ENCODE results near the gene CAMK1D. TPM values are rescaled to one million over a fixed set of nuclear protein-coding genes. Genes with fewer than 3 reads are reported as not detected.
"Not testable (repeated sequence)": the region's sequence is repeated elsewhere in the genome, so short reads cannot be mapped to it uniquely, and the experiment has no call there.

The CAMK1D gene
- total RNA-seq, 4 donors from 2014 or later, result 29.7 to 36.7 (median 33.3) TPM

DNA sequence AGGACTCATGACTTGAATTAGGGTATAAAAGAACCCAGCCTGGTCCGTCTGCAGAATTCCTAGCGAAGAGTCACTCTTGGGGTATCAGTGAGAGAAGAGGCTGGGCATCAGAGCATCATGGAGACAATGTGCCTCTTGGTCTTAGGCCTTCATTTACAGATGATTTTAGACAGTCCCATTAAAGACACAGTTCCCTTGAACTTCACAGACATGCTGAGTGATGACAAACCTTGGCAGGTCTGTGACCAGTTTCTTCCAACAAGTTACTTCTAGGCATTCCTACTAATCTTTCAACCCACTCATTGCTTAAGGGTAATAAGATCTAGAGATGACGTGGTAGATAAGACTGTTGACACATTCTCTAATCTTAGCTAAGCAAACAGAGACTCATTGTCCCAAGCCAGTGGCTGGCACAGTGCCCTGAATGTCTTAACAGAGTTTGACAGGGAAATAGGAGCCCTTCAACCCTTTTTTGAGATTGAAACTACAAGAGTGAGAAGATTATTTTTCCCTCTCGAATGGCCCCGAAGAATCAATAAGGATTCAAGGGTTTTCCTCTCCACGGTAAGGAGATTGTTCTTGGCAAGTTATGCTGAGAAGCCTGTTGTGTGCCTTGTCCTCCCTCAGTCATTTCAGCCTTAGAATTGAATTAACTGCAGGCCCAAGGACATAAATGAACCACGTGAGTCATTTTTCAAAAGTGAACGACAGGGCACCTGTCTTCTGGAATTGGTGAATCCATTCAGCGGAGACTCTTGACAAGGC, 371.1 kb downstream of the CAMK1D start:
- TF ChIP-seq, protein P1, sequence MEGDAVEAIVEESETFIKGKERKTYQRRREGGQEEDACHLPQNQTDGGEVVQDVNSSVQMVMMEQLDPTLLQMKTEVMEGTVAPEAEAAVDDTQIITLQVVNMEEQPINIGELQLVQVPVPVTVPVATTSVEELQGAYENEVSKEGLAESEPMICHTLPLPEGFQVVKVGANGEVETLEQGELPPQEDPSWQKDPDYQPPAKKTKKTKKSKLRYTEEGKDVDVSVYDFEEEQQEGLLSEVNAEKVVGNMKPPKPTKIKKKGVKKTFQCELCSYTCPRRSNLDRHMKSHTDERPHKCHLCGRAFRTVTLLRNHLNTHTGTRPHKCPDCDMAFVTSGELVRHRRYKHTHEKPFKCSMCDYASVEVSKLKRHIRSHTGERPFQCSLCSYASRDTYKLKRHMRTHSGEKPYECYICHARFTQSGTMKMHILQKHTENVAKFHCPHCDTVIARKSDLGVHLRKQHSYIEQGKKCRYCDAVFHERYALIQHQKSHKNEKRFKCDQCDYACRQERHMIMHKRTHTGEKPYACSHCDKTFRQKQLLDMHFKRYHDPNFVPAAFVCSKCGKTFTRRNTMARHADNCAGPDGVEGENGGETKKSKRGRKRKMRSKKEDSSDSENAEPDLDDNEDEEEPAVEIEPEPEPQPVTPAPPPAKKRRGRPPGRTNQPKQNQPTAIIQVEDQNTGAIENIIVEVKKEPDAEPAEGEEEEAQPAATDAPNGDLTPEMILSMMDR (IDR thresholded peaks at IDR 0.05), result no peak
- intact Hi-C loops (cut with DNase I; ENCODE audit: low total_unique reads), result no loop called here
- peak; percentile 87 to 96 for DNase-seq (ENCODE audit: low spot score in 2 of 2)
- no peak overlapping the region for H3K4me3 ChIP-seq (ENCODE audit: low read depth, poor library complexity, severe bottlenecking)
- WGBS, 2 donors, result 44 to 54% methylated on average over 9 of the region's 9 CpGs

DNA sequence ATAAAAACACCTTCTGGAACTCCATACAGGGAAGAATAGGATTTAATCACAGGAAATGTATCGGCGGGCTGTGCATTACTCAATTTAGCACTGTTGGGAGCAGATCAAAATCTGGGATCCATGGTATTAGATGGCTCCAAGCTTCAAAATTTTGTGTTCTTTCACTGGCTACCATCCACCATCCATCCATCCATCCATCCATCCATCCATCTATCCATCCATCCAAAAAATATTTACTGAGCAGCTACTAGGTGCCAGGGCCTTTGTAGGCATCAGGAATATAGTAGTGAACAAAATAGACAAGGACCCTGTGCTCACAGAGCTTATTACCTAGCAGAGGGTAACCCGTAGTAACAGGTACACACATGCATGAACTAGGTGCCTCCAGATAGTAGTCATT, 372.0 kb downstream of the CAMK1D start:
- H3K4me3 ChIP-seq (ENCODE audit: low read depth, poor library complexity, severe bottlenecking), result no peak overlapping the region
- TF ChIP-seq, protein P1 (IDR thresholded peaks at IDR 0.05), result no peak
- TF ChIP-seq POLR2A (IDR thresholded peaks at IDR 0.05), result no peak
- 95% methylated on average over 3 of the region's 3 CpGs for WGBS, 2 donors
- intact Hi-C loops (cut with DNase I; ENCODE audit: low total_unique reads), result no loop called here
- no peak for DNase-seq (ENCODE audit: low spot score in 2 of 2)

DNA sequence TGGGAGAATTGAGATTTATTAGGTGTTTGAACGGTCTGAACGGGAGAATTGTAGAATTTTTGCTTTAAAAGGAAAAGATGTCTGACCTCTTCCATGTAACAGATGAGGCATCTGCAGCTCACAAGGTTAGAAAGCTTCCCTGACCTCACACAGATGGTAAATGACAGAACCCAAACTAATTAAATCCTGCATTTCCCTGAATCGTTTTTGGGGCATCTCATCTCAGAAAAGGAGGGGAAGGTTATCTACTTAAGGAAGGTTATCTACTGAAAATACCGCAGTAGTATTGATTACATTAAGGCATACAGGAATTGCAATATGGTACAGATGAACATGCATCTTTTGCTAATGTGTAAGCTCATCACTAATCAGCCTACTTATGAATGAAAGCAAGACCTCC, 373.9 kb downstream of the CAMK1D start:
- intact Hi-C loops (cut with DNase I; ENCODE audit: low total_unique reads), result no loop called here
- TF ChIP-seq POLR2A (IDR thresholded peaks at IDR 0.05), result no peak
- TF ChIP-seq, protein P1 (IDR thresholded peaks at IDR 0.05), result no peak
- H3K4me3 ChIP-seq (ENCODE audit: low read depth, poor library complexity, severe bottlenecking), result no peak overlapping the region
- DNase-seq (ENCODE audit: low spot score in 2 of 2), result no peak
- WGBS, 2 donors, result 69 to 75% methylated on average over 4 of the region's 4 CpGs

DNA sequence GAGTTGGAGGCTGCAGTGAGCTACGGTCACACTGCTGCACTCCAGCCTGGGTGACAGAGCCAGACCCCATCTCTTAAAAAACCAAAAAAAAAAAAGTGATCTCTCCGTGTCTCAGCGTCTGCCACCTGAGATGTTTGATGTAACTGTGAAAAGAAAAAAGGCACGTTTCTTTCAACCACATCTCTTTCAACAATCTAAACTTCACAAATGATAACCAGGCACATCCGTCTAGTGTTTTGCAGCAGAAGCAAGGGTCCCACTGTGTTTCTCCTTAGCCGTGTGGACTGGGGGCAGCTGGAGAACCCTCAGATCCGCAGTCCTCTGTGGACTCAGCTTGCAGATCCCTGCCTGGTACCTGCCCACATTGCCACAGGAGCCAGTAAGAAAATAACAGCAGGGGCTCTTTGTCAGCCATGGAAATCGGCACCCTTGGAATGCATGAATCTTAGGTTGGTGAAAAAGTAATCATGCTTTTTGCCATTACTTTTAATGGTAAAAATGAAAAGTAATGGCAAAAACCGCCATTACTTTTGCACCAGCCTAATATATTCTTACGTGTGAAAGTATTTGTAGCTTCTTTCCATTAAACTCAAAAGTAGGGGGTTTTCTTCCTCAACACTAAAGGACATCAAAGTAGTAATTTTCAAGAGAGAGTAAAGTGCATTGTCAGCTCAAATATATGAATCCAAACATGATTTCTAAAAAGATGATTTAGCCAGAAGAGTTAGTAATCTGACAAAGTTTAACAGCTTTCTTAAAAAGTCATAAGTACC, 375.6 kb downstream of the CAMK1D start:
- 68 to 76% methylated on average over 10 of the region's 10 CpGs for WGBS, 2 donors
- intact Hi-C loops (cut with DNase I; ENCODE audit: low total_unique reads), result no loop called here
- H3K4me3 ChIP-seq (ENCODE audit: low read depth, poor library complexity, severe bottlenecking), result no peak overlapping the region
- DNase-seq (ENCODE audit: low spot score in 2 of 2), result no peak
- TF ChIP-seq, protein P1 (IDR thresholded peaks at IDR 0.05), result no peak
- TF ChIP-seq POLR2A (IDR thresholded peaks at IDR 0.05), result no peak

DNA sequence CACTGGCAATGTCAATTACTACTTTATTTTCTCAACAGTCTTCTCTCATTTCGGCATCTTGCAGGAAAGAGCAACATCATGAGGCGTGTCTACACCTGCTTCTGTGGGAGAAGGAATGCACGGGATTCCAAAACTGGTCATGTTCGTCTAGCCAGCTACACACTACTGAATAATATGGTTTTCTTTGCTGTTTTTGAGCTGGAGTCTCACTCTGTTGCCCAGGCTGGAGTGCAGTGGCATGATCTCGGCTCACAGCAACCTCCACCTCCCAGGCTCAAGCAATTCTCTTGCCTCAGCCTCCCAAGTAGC, 376.2 kb downstream of the CAMK1D start:
- WGBS, 2 donors, result 54 to 61% methylated on average over 5 of the region's 5 CpGs
- DNase-seq (ENCODE audit: low spot score in 2 of 2); H3K4me3 ChIP-seq (ENCODE audit: low read depth, poor library complexity, severe bottlenecking); intact Hi-C loops (cut with DNase I; ENCODE audit: low total_unique reads): not testable (repeated sequence)

DNA sequence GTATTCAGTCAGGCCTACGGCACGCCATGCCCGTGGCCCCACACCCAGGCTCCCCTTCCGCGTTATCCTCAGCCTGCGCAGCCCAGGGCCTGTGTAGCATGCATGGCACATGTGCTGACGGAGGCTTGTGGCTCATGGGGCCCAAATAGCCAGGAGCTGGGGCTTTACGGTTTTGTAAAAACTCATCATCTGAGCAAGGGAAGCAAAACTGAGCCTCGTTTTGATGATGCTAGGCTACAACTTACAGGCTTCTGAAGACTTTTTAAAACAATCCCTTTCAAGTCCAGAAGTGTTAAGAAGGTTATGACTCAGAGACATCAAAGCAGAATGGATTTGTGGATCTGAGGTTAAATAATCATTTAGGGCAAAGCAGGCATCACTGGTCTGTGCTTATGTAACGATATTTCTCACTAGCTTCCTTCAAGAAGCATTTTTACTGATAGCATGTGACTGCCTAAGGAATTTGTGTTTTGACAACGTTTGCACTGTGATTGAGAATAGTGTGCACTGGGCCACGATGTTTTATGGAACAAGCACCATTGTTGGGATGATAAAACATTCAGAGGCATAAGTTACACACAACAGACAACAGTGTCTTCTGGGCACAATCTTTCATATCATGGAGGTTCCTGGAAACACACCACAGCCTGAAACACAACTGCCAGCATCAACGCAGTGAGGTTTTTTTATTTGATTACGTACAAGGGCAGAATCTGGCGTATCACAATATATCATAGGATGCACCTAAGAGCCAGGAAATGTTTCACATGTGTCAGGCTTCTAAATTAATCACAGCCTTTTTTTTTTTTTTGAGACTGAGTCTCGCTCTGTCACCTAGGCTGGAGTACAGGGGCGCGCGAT, 377.9 kb downstream of the CAMK1D start:
- DNase-seq (ENCODE audit: low spot score in 2 of 2), result no peak
- H3K4me3 ChIP-seq (ENCODE audit: low read depth, poor library complexity, severe bottlenecking), result no peak overlapping the region
- intact Hi-C loops (cut with DNase I; ENCODE audit: low total_unique reads), result no loop called here
- TF ChIP-seq, protein P1 (IDR thresholded peaks at IDR 0.05), result no peak
- TF ChIP-seq POLR2A (IDR thresholded peaks at IDR 0.05), result no peak
- 80 to 85% methylated on average over 13 to 19 of the region's 19 CpGs for WGBS, 2 donors
